SU-DHL-6 (cell line): ENCODE measurements around the gene MTCL1.

Experiments used
- CTCF ChIP-seq: fragments of 200-600 bp; sonication (generic); IDR thresholded peaks from one replicate; pipeline ENCODE4 v1.5.1; 2017; ENCODE audit warnings: antibody characterized with exemption, mild to moderate bottlenecking, low read length, moderate library complexity; ENCODE audit not compliant: insufficient read depth, poor library complexity, severe bottlenecking
- EZH2phosphoT487 ChIP-seq: fragments of 200-600 bp; sonication (generic), shearing (Covaris generic); conservative IDR thresholded peaks from 2 replicates; pipeline ENCODE4 v1.6.1; 2018; ENCODE audit warnings: mild to moderate bottlenecking, antibody characterized with exemption, low read length, moderate library complexity, mixed read lengths

DNA sequence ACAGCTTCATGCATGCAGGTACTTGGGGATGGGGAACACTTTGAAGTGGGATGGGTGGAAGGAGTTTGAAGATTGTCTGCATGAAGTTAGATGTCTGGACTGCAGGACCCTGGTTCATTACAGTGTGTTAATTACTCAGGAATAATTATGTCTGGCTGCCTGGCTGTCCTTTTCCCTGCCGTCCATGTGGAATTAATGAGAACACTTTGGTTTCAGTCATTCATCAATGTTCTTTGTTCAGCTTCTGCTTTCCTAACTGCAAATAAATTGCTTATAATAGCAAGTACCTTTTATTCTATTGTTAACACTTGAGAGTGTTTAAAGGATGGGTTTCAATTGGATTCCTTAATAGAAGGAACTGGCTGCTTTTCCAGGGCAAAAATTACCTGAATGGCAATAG, 35.8 kb downstream of the MTCL1 start:
- no peak for TF ChIP-seq CTCF
- TF ChIP-seq EZH2phosphoT487, result no peak
